Liver (tissue), 3 donors: Measurements from ENCODE around the gene TANGO2.

Experiments
- ATF3 ChIP-seq: IDR thresholded peaks from 2 replicates; pipeline ENCODE4 v1.6.1; 2016; ENCODE audit warnings: antibody characterized with exemption
- CTCF ChIP-seq: fragments of 150-350 bp; IDR thresholded peaks from 2 replicates; pipeline ENCODE4 v1.5.1; 2017; ENCODE audit warnings: improper control_type of control experiment, low read depth, low read length; ENCODE audit not compliant: missing input control
- EGR1 ChIP-seq, 2 donors: IDR thresholded peaks; 2 replicates each; pipeline ENCODE4 v1.6.1; 2016 to 2018; ENCODE audit warnings: antibody characterized with exemption in 2 of 2, low read depth in 2 of 2
- FOXA1 ChIP-seq: IDR thresholded peaks from 2 replicates; pipeline ENCODE4 v1.6.1; 2016; ENCODE audit warnings: antibody characterized with exemption
- GABPA ChIP-seq, 2 donors: IDR thresholded peaks in 1 of 2; conservative IDR thresholded peaks in 1 of 2; 2 replicates each; pipeline ENCODE4 v1.6.1; 2016; ENCODE audit warnings: antibody characterized with exemption in 2 of 2, mild to moderate bottlenecking in 1 of 2, moderate library complexity in 1 of 2
- HNF4A ChIP-seq, 2 donors: conservative IDR thresholded peaks; 2 replicates each; pipeline ENCODE4 v1.6.1; 2016; ENCODE audit warnings: antibody characterized with exemption in 2 of 2, mild to moderate bottlenecking in 2 of 2
- HNF4G ChIP-seq: IDR thresholded peaks from 2 replicates; pipeline ENCODE4 v1.6.1; 2016; ENCODE audit warnings: antibody characterized with exemption
- JUND ChIP-seq, 2 donors: IDR thresholded peaks; 2 replicates each; pipeline ENCODE4 v1.6.1; 2016; ENCODE audit warnings: antibody characterized with exemption in 2 of 2
- RAD21 ChIP-seq, 2 donors: IDR thresholded peaks; 2 replicates each; pipeline ENCODE4 v1.6.1; 2016; ENCODE audit warnings: antibody characterized with exemption in 2 of 2, mild to moderate bottlenecking in 2 of 2
- RXRA ChIP-seq, 2 donors: IDR thresholded peaks; 2 replicates each; pipeline ENCODE4 v1.6.1; 2017 to 2018; ENCODE audit warnings: antibody characterized with exemption in 2 of 2, mild to moderate bottlenecking in 1 of 2
- SP1 ChIP-seq: IDR thresholded peaks from 2 replicates; pipeline ENCODE4 v1.6.1; 2018; ENCODE audit warnings: antibody characterized with exemption, mild to moderate bottlenecking
- TAF1 ChIP-seq: conservative IDR thresholded peaks from 2 replicates; pipeline ENCODE4 v1.6.1; 2016; ENCODE audit warnings: antibody characterized with exemption, mild to moderate bottlenecking
- YY1 ChIP-seq: IDR thresholded peaks from 2 replicates; pipeline ENCODE4 v1.6.1; 2016; ENCODE audit warnings: antibody characterized with exemption, mild to moderate bottlenecking
- donor health status: healthy.
- donor health status: healthy.

GRCh38 chr22:20084547-20085413, 63.9 kb downstream of the TANGO2 start:
- TF ChIP-seq ATF3 (no peak), HNF4A (conservative IDR thresholded peaks at IDR 0.05) (peak; percentile 60 to 77), CTCF (peak; percentile 15), SP1 (peak; percentile 24), JUND (IDR thresholded peaks at IDR 0.05) (no peak), HNF4G (no peak), RXRA (IDR thresholded peaks at IDR 0.05) (peak in 1 of 2 donors; percentile 76), YY1 (no peak), FOXA1 (peak; percentile 83), TAF1 (no peak), RAD21 (IDR thresholded peaks at IDR 0.05) (peak in 1 of 2 donors; percentile 26), GABPA (IDR thresholded peaks at IDR 0.05 in 1 of 2, conservative IDR thresholded peaks at IDR 0.05 in 1 of 2) (no peak), EGR1 (IDR thresholded peaks at IDR 0.05; ENCODE audit: low read depth in 2 of 2) (no peak)
